Fibroblast of skin of left biceps (primary cell): ENCODE data around the gene NAA38.
"Not testable (repeated sequence)": the region's sequence is repeated elsewhere in the genome, so short reads cannot be mapped to it uniquely, and the experiment has no call there.

Experiments used
- DNase-seq, 2 experiments: peaks; one replicate each; pipeline ENCODE4 v3.0.0-alpha.2; 2013; ENCODE audit warnings: low read depth in 2 of 2

NAA38 gene

DNA sequence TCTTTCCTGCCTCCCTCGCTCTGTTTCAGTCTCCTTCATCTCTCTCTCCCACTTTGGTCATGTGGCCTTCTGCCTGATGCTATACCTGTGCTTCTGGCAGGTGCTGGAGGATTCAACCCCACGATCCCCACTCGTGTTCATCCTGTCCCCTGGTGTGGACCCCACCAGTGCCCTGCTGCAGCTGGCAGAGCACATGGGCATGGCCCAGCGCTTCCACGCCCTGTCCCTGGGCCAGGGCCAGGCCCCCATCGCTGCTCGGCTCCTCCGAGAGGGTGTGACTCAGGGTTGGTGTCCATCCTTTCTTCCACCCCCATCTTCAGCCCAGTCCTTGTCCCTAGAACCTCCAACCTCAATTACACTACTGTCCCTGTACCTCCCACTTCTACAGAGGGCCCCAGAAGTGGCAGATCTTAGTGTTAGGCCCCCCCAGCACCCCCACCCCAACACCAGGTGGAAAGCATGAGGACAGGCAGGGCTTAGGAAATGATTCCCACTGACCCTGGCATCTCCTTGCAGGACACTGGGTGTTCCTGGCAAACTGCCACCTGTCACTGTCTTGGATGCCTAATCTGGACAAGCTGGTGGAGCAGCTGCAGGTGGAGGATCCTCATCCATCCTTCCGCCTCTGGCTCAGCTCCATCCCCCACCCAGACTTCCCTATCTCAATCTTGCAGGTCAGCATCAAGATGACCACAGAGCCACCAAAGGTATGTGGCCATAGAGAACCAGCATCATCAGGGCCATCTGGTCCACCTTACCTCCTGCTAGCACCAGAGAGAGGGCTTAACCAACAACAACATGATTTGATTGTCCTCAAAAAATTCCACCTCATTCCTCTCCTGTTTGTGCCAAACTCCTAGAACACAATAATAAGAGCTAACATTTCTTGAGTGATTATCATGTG, 33.1 kb downstream of the NAA38 start:
- no peak for DNase-seq

DNA sequence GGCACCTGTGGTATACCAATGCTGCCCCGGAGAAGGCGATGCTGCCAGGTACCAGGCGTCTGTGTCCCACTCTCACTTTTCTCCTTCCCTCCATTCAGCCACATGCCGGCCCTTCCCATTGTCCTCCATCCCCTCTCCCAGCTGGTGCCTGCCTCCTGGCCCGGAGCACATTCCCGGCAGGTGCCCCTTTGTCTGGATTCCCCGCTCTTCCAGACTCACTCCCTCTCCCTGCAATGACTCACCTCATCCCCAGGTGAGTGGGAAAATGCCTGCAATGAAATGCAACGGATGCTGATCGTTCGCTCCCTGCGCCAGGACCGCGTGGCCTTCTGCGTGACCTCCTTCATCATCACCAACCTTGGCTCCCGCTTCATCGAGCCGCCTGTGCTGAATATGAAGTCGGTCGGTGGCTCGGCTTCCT, 33.8 kb downstream of the NAA38 start:
- DNase-seq, result no peak

DNA sequence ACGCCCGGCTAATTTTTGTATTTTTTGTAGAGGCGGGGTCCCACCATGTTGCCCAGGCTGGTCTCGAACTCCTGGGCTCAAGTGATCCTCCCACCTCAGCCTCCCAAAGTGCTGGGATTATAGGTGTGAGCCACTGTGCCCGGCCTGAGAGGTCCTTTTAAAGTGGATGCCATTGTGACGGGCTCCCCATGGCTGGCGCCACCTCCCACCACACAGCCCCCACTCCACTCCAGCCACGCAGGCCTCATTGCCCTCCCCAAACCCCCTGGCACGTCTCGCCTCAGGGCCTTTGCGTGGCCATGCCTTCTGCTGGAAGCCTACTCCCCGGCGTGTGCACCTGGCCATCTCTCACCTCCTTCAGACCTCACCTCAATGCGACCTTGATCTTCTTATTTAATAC, 35.2 kb downstream of the NAA38 start:
- no peak for DNase-seq

DNA sequence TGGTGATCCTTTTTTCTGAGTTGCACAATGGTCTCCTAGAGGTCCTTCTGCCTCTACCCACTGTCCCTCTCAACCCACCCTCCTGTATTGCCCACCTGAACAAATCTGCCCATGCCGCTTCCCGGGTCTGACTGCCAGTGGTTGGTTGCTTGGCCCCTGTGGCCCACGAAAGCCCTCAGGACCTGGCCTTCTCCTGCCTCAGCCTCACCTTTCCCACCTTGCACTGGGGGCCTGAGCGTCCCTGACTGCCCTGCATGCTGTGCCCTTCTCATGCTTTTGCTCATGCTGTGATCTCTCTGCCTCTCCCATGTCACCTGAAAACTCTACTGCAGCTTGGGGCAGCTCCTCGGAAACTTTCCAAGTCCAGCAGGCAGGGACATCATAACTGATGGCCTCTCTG, 37.1 kb downstream of the NAA38 start:
- DNase-seq, result no peak

- DNase-seq, result no peak
Measured at GRCh38 chr17:7818746-7819645, 38.4 kb downstream of the NAA38 start.

GRCh38 chr17:7818026-7818425, 39.3 kb downstream of the NAA38 start:
- no peak for DNase-seq

DNA sequence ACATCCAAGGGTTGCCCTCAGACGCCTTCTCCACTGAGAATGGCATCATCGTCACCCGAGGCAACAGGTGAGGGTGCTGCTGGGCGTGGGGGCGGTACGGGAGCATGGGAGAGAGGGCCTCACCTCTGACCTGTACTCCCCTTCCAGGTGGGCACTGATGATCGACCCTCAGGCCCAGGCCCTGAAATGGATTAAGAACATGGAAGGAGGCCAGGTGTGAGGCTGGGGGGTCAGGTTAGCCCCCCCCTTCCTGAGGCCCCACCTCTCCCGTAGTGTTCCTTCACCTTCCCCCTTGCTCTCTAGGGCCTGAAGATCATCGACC, 39.8 kb downstream of the NAA38 start:
- DNase-seq, result no peak

DNA sequence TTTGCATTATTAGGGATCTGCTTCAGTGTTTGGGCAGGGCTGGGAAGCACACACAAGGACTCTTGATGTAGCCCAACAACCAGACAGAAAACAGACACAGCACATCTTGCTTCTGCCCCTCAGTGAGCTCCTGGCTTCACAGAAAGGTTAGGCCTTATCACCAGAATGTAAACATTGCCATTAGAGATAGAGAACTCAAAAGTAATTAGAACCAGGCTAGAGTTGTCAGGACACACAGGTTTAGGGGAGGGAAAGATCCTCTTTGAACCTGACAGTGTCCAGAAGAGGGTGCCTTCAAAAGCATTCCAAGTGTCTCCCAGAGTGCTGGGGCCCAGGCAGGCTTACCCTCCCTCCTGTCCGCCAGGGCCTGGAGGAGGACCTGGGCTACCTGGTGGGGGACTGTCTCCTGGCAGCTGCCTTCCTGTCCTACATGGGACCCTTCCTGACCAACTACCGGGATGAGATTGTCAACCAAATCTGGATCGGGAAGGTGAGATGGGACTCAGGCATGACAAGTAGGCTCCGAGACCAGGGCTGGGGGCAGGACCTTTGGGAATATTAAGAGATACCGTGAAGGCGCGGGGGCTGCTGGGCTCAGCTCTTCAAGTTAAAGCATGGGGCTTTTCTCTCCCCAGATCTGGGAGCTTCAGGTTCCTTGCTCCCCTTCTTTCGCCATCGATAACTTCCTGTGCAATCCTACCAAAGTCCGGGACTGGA, 40.3 kb downstream of the NAA38 start:
- DNase-seq, result no peak

- no peak for DNase-seq
Measured at GRCh38 chr17:7814969-7815368, 42.4 kb downstream of the NAA38 start.

- DNase-seq, result no peak
Measured at GRCh38 chr17:7811251-7811650, 46.1 kb downstream of the NAA38 start.

- not testable (repeated sequence) for DNase-seq
Measured at GRCh38 chr17:7809791-7810343, 47.5 kb downstream of the NAA38 start.

DNA sequence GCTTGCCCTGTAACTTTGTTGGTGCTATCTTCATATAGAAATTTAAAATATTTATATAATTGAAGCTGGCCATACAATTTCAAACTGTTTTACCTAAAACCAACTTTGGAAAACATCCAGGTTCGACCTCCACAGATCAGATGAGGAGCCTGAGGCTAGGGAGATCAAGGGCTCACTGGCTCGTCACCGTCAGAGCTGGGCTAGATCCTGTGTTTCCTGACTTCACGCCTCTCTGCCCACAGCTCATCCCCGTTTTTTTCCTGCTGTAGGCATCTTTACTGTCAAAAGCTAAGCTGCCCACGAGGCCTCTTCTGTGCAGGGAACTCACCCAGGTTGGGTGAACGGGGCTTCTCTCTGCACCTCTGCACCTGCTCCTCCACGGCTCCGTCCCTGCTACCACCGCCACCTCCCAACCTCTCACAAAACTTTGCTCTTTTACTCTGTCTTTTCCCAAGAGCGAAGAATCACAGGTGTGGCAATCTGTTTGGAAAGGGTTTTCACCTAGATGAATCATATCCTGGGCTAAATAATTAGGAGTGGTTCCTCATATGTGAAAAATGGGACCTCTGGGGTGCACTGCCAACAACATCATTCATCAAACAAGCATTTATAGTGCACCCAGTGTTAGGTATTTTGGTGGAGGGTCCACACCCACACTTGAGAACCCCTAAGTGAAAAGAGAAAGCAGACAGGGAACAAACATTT, 48.1 kb downstream of the NAA38 start:
- DNase-seq, result no peak

DNA sequence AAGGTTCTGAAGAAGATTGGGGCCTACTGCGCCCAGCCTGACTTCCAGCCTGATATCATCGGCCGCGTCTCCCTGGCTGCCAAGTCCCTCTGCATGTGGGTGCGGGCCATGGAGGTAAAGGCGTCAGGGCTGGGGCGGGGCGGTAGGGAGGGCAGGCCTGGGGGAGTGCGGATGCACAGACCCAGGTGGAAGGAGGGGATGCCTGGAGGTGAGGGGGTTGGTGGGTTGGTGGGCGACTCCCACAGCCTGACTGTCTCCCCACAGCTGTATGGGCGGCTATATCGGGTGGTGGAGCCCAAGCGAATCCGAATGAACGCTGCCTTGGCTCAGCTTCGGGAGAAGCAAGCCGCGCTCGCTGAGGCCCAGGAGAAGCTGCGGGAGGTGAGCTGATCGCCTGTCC, 50.2 kb downstream of the NAA38 start:
- no peak for DNase-seq
